ENCODE measurements around the gene COLGALT1.

GRCh38 chr19:17565611-17566010 is 10.2 kb downstream of the COLGALT1 start:
- TF ChIP-seq POLR2A (IDR thresholded peaks at IDR 0.05; ENCODE audit: control extremely low read depth in 1 of 2, low read depth in 2 of 2, low read length in 2 of 2) (no peak), SIN3A (conservative IDR thresholded peaks at IDR 0.05 in 1 of 2, IDR thresholded peaks at IDR 0.05 in 1 of 2; ENCODE audit: low read depth in 1 of 2, low read length in 2 of 2) (no peak), GABPA (IDR thresholded peaks at IDR 0.05; ENCODE audit: borderline replicate concordance, insufficient read depth, low read length) (no peak), SP1 (IDR thresholded peaks at IDR 0.05; ENCODE audit: low read depth, low read length) (no peak), ZNF274 (IDR thresholded peaks at IDR 0.05; ENCODE audit: borderline replicate concordance, extremely low read depth, low read length) (no peak), CHD2 (IDR thresholded peaks at IDR 0.05; ENCODE audit: low read length) (no peak), EZH2 (IDR thresholded peaks at IDR 0.05; ENCODE audit: low read depth, low read length, severe bottlenecking) (no peak), MAX (IDR thresholded peaks at IDR 0.05) (no peak), JUN (IDR thresholded peaks at IDR 0.05; ENCODE audit: low read depth, low read length) (no peak), EP300 (IDR thresholded peaks at IDR 0.05; ENCODE audit: borderline replicate concordance in 1 of 2, low read depth in 2 of 2, low read length in 2 of 2) (no peak)
